ENCODE data around the gene UCHL3. TPM values are rescaled to one million over a fixed set of nuclear protein-coding genes. Genes with fewer than 3 reads are reported as not detected.

Gene UCHL3
- 60.8 and 63.8 TPM in 2 replicates for total RNA-seq (2012; rRNA removed)
- 65.0 and 68.3 TPM in 2 replicates for polyA plus RNA-seq (2012; rRNA removed)
- polyA plus RNA-seq (2012; cell fraction: cytosol; rRNA removed), result 15.2 and 33.7 TPM in 2 replicates
- 2.6 and 34.8 TPM in 2 replicates for polyA plus RNA-seq (2012; cell fraction: nucleus; rRNA removed; ENCODE audit: low replicate concordance)
- Bru-seq, nascent RNA, result percentile 90 among the genes with signal in this experiment
- BruChase-seq, experiment 1, labeled RNA remaining after a 6-hour chase, result percentile 85 among the genes with signal in this experiment
- percentile 92 among the genes with signal in this experiment for BruChase-seq, experiment 2, labeled RNA remaining after a 2-hour chase
- long read RNA-seq, partial matches to known transcripts, result 3 of 5 reads
- long read RNA-seq, other reads (novel, unspliced or antisense), result 0 of 5 reads

GRCh38 chr13:75549262-75550158 lies at the start of gene UCHL3:
Gene UCHL3 (plus strand): TSS chr13:75549791. CDS start chr13:75549821, 30 bp downstream.
- ChIA-PET CTCF (interaction anchor here (0.6 kb wide), 1 partner anchor 127 kb away, joined by 3 read pairs; no protein-coding TSS in a partner anchor), POLR2A (ENCODE audit: unreplicated experiment) (no interaction called here)
- peak within 1 kb of the TSS; percentile 95 for H4K91ac ChIP-seq (ENCODE audit: insufficient read depth, low read depth, low read length)
- H3K79me1 ChIP-seq (ENCODE audit: low read depth in 1 of 2, low read length in 2 of 2), result peaks cover 5 to 22% of the 10 kb centered on the region in 2 experiments; a peak in 2 of 4 replicates
- H2BK20ac ChIP-seq (ENCODE audit: low read depth, low read length), result peak within 1 kb of the TSS; percentile 99
- H2BK15ac ChIP-seq (ENCODE audit: low read depth, low read length), result peak within 1 kb of the TSS; percentile 75; the same call in 1 of the 3 replicates
- no peaks in the 10 kb centered on the region for H3K36me3 ChIP-seq (ENCODE audit: control insufficient read depth, insufficient read depth, low read length)
- H3K14ac ChIP-seq (replicated peaks; ENCODE audit: low read depth, low read length), result peak within 1 kb of the TSS; percentile 99
- H3K23ac ChIP-seq (ENCODE audit: low read depth, low read length), result peak within 1 kb of the TSS; percentile 99
- intact Hi-C loops (cut with micrococcal nuclease), result loop anchor here (1.0 to 5.0 kb wide), 3 partner anchors 67 to 1252 kb away; partner anchors contain the start of gene TBC1D4
- peak within 1 kb of the TSS; percentile 84 for H2AK9ac ChIP-seq (replicated peaks; ENCODE audit: low read depth, low read length, poor library complexity)
- 0% methylated on average over 45 of the region's 74 CpGs; no CpG with 5 or more reads in 1 of the 2 experiments for WGBS, 2 experiments (ENCODE audit: extremely low coverage in 2 of 2, insufficient read length in 1 of 2)
- peak within 1 kb of the TSS; percentile 100 for H3K56ac ChIP-seq (ENCODE audit: extremely low read depth, insufficient read depth, low read length)
- no TSS peak for BruUV-seq (replicated peaks)
- in situ Hi-C loops (cut with MboI; ENCODE audit: low sequenced_read_pairs), result loop anchor here (5.0 to 25.0 kb wide), 4 partner anchors 67 to 913 kb away; partner anchors contain the start of gene TBC1D4
- peak within 1 kb of the TSS; percentile 95 for H3K9ac ChIP-seq (ENCODE audit: low read depth, low read length)
- H3K9me1 ChIP-seq (ENCODE audit: insufficient read depth, low read length), result peaks cover 3% of the 10 kb centered on the region; the same call in 1 of the 2 replicates
- H4K20me1 ChIP-seq (ENCODE audit: insufficient read depth, low read length), result no peaks in the 10 kb centered on the region
- H2BK120ac ChIP-seq (ENCODE audit: low read depth, low read length), result peak within 1 kb of the TSS; percentile 100
- H2BK5ac ChIP-seq (ENCODE audit: low read depth, low read length, poor library complexity, severe bottlenecking), result peak within 1 kb of the TSS; percentile 96
- peak within 1 kb of the TSS; percentile 98 for H3K18ac ChIP-seq (ENCODE audit: low read depth, low read length)
- peaks cover 2% of the 10 kb centered on the region; the same call in 1 of the 2 replicates for H3K4me1 ChIP-seq (ENCODE audit: control insufficient read depth, insufficient read depth, low read length)
- DNase-seq, result peak; percentile 95
- H2AFZ ChIP-seq (replicated peaks; ENCODE audit: low read length, poor library complexity), result peak within 1 kb of the TSS; percentile 94
- no peaks in the 10 kb centered on the region for H3K9me3 ChIP-seq (ENCODE audit: control insufficient read depth, insufficient read depth, low read length)
- H3K4me2 ChIP-seq (ENCODE audit: low read depth, low read length), result peak within 1 kb of the TSS; percentile 84
- ATAC-seq (ENCODE audit: low read depth), result peak; percentile 96
- peak within 1 kb of the TSS; percentile 81 for H4K5ac ChIP-seq (ENCODE audit: low read depth, low read length)
- H2AK5ac ChIP-seq (ENCODE audit: low read depth, low read length), result peak within 1 kb of the TSS; percentile 9; the same call in 1 of the 2 replicates
- peak within 1 kb of the TSS; percentile 98 for H3K4ac ChIP-seq (ENCODE audit: low read depth, low read length)
- peak within 1 kb of the TSS; percentile 94 for H3K27ac ChIP-seq (ENCODE audit: insufficient read depth, low read length)
- dilution Hi-C loops (cut with HindIII; ENCODE audit: low sequenced_read_pairs, unreplicated experiment), result no loop called here
- H3K27me3 ChIP-seq (ENCODE audit: control insufficient read depth, insufficient read depth, low read length), result no peaks in the 10 kb centered on the region
- peak within 1 kb of the TSS; percentile 39 to 98 for H4K8ac ChIP-seq (ENCODE audit: low read depth in 2 of 2, low read length in 2 of 2)
- peak within 1 kb of the TSS; percentile 83 for H3K4me3 ChIP-seq (ENCODE audit: insufficient read depth, low read depth, low read length)
- TF ChIP-seq NFE2L2 (IDR thresholded peaks at IDR 0.05; ENCODE audit: low read depth, low read length), result no peak
- TF ChIP-seq RCOR1 (IDR thresholded peaks at IDR 0.05; ENCODE audit: insufficient replicate concordance, low read length), result peak; percentile 13
- TF ChIP-seq BHLHE40 (IDR thresholded peaks at IDR 0.05; ENCODE audit: low read depth, low read length), result peak; percentile 99
- TF ChIP-seq RAD21 (IDR thresholded peaks at IDR 0.05; ENCODE audit: low read length), result peak; percentile 79
- TF ChIP-seq FOS (IDR thresholded peaks at IDR 0.05; ENCODE audit: low read depth, low read length), result no peak
- peak; percentile 93 for TF ChIP-seq MXI1 (IDR thresholded peaks at IDR 0.05; ENCODE audit: borderline replicate concordance, low read depth, low read length)
- peak; percentile 11; the same call in 1 of the 2 replicates for TF ChIP-seq MAZ (IDR thresholded peaks at IDR 0.05; ENCODE audit: borderline replicate concordance, low read depth, low read length)
- peak; percentile 94; the same call in 1 of the 2 replicates for TF ChIP-seq CHD1 (IDR thresholded peaks at IDR 0.05; ENCODE audit: low read depth, low read length)
- no peak for TF ChIP-seq CEBPB (IDR thresholded peaks at IDR 0.05; ENCODE audit: low read depth, low read length)
- TF ChIP-seq SMC3 (IDR thresholded peaks at IDR 0.05; ENCODE audit: low read depth, low read length), result peak; percentile 79
- TF ChIP-seq ELK1 (IDR thresholded peaks at IDR 0.05; ENCODE audit: borderline replicate concordance, low read depth, low read length), result no peak
- no peak for TF ChIP-seq RFX5 (IDR thresholded peaks at IDR 0.05; ENCODE audit: low read depth, low read length)
- TF ChIP-seq POLR2A (IDR thresholded peaks at IDR 0.05; ENCODE audit: low read depth, low read length), result no peak; the same call in 1 of the 2 replicates
- peak; percentile 39; the same call in 1 of the 2 replicates for TF ChIP-seq MAFK (IDR thresholded peaks at IDR 0.05; ENCODE audit: low read depth, low read length)
